Measurements from ENCODE around the gene UBAC1. TPM values are rescaled to one million over a fixed set of nuclear protein-coding genes. Genes with fewer than 3 reads are reported as not detected.

UBAC1 gene
- total RNA-seq, 2 experiments from 2014 or later = 16.4 to 19.6 TPM

- intact Hi-C loops (cut with DNase I, micrococcal nuclease) = no loop called here
- H3K27ac ChIP-seq (ENCODE audit: low read depth in 1 of 2, low read length in 2 of 2) = peak overlapping the region in 1 of 2 donors; percentile 3
- H3K27me3 Mint-ChIP-seq = no peaks in the 10 kb centered on the region
Observed at GRCh38 chr9:135978642-135979546, 17.7 kb upstream of the UBAC1 start.

GRCh38 chr9:135976944-135977343 is 15.8 kb upstream of the UBAC1 start:
- H3K27me3 ChIP-seq (ENCODE audit: control insufficient read depth in 1 of 2, insufficient read depth in 2 of 2, low read length in 2 of 2) = no peaks in the 10 kb centered on the region
- Mint-ChIP-seq H3K9me3 (no peaks in the 10 kb centered on the region), H3K27me3 (no peaks in the 10 kb centered on the region), H3K36me3 (ENCODE audit: low read depth) (no peaks in the 10 kb centered on the region), H3K27ac (no peak overlapping the region), H3K4me1 (ENCODE audit: low read depth) (peaks cover 11% of the 10 kb centered on the region), H3K4me3 (no peak overlapping the region)
- peaks cover 0 to 6% of the 10 kb centered on the region in 2 experiments for H3K9me3 ChIP-seq (ENCODE audit: control insufficient read depth in 1 of 2, insufficient read depth in 1 of 2, low read length in 2 of 2)
- no peaks in the 10 kb centered on the region for H3K36me3 ChIP-seq (ENCODE audit: insufficient read depth, low read length)
- ChIA-PET CTCF (no interaction called here), POLR2A (no interaction called here)
- no peak for TF ChIP-seq CTCF (IDR thresholded peaks at IDR 0.05)
- no peak for ATAC-seq (ENCODE audit: poor library complexity)
- H3K4me1 ChIP-seq (ENCODE audit: insufficient read depth, low read length) = peaks cover 32% of the 10 kb centered on the region
- intact Hi-C loops (cut with DNase I, micrococcal nuclease) = no loop called here
- no peak for DNase-seq
- no peak overlapping the region for H3K4me3 ChIP-seq (ENCODE audit: low read length)
- no peak overlapping the region for H3K27ac ChIP-seq (ENCODE audit: low read depth in 1 of 2, low read length in 2 of 2)

More at GRCh38 chr9:135978642-135979546, 17.7 kb upstream of the UBAC1 start:
- no peaks in the 10 kb centered on the region for H3K9me3 Mint-ChIP-seq
- no peaks in the 10 kb centered on the region for H3K27me3 ChIP-seq (ENCODE audit: control insufficient read depth in 1 of 2, insufficient read depth in 2 of 2, low read length in 2 of 2)
- CTCF ChIA-PET = interaction anchor here (1.8 kb wide), 1 partner anchor 11 kb away, joined by 6 read pairs; no protein-coding TSS in a partner anchor
- H3K9me3 ChIP-seq (ENCODE audit: control insufficient read depth in 1 of 2, insufficient read depth in 1 of 2, low read length in 2 of 2) = peaks cover 0 to 6% of the 10 kb centered on the region in 2 experiments
- POLR2A ChIA-PET = interaction anchor here (1.4 kb wide), 1 partner anchor 11 kb away, joined by 4 read pairs; no protein-coding TSS in a partner anchor
- peak overlapping the region; percentile 54 for H3K4me3 Mint-ChIP-seq
- peaks cover 24% of the 10 kb centered on the region for H3K4me1 ChIP-seq (ENCODE audit: insufficient read depth, low read length)
- H3K4me3 ChIP-seq (ENCODE audit: low read length) = peak overlapping the region; percentile 20
- no peaks in the 10 kb centered on the region for H3K36me3 ChIP-seq (ENCODE audit: insufficient read depth, low read length)
- TF ChIP-seq CTCF (IDR thresholded peaks at IDR 0.05) = no peak
- peak overlapping the region; percentile 77 for H3K27ac Mint-ChIP-seq
- DNase-seq (peak; percentile 49 to 85 (median 66)), ATAC-seq (ENCODE audit: poor library complexity) (peak; percentile 96)
- peaks cover 11% of the 10 kb centered on the region for H3K4me1 Mint-ChIP-seq (ENCODE audit: low read depth)
- H3K36me3 Mint-ChIP-seq (ENCODE audit: low read depth) = no peaks in the 10 kb centered on the region

GRCh38 chr9:135976531-135976930 is 15.4 kb upstream of the UBAC1 start:
- no peak for DNase-seq
- peaks cover 32% of the 10 kb centered on the region for H3K4me1 ChIP-seq (ENCODE audit: insufficient read depth, low read length)
- H3K4me3 ChIP-seq (ENCODE audit: low read length) = no peak overlapping the region
- H3K27me3 ChIP-seq (ENCODE audit: control insufficient read depth in 1 of 2, insufficient read depth in 2 of 2, low read length in 2 of 2) = no peaks in the 10 kb centered on the region
- no peaks in the 10 kb centered on the region for H3K36me3 ChIP-seq (ENCODE audit: insufficient read depth, low read length)
- ChIA-PET POLR2A (no interaction called here), CTCF (no interaction called here)
- H3K9me3 Mint-ChIP-seq = no peaks in the 10 kb centered on the region
- no peak for ATAC-seq (ENCODE audit: poor library complexity)
- no peaks in the 10 kb centered on the region for H3K36me3 Mint-ChIP-seq (ENCODE audit: low read depth)
- no peak overlapping the region for H3K27ac Mint-ChIP-seq
- intact Hi-C loops (cut with DNase I, micrococcal nuclease) = no loop called here
- H3K27ac ChIP-seq (ENCODE audit: low read depth in 1 of 2, low read length in 2 of 2) = no peak overlapping the region
- H3K4me1 Mint-ChIP-seq (ENCODE audit: low read depth) = peaks cover 11% of the 10 kb centered on the region
- H3K27me3 Mint-ChIP-seq = no peaks in the 10 kb centered on the region
- H3K9me3 ChIP-seq (ENCODE audit: control insufficient read depth in 1 of 2, insufficient read depth in 1 of 2, low read length in 2 of 2) = peaks cover 0 to 6% of the 10 kb centered on the region in 2 experiments
- no peak overlapping the region for H3K4me3 Mint-ChIP-seq
- no peak for TF ChIP-seq CTCF (IDR thresholded peaks at IDR 0.05)
